Heart right ventricle (tissue), 16 donors: ENCODE results near the gene HYAL3. TPM values are rescaled to one million over a fixed set of nuclear protein-coding genes. Genes with fewer than 3 reads are reported as not detected.

Source experiments
- ATAC-seq, 8 donors: fragments of 200-7000 bp; cut with Tn5 transposase; one replicate each; pipeline ENCODE4 v1.9.1; 2020; ENCODE audit warnings: mild to moderate bottlenecking in 8 of 8, moderate library complexity in 8 of 8, moderate number of reproducible peaks in 1 of 8
- DNase-seq, 2 donors: peaks; one replicate each; pipeline ENCODE4 v3.0.0-alpha.2; 2020
- H3K27ac ChIP-seq, 10 donors: fragments of 200-600 bp; sonication (generic) in 2 of 10; one replicate each; pipeline versions ENCODE4 v1.5.0 to v1.8.0; 2020 to 2022; ENCODE audit warnings: mild to moderate bottlenecking in 3 of 10
- H3K27me3 ChIP-seq, 7 donors: fragments of 200-600 bp; one replicate each; pipeline ENCODE4 v1.8.0; 2021 to 2022; ENCODE audit warnings: mild to moderate bottlenecking in 2 of 7
- H3K36me3 ChIP-seq, 9 donors: fragments of 200-600 bp; sonication (generic) in 1 of 9; one replicate each; pipeline versions ENCODE4 v1.5.0 to v1.8.0; 2020 to 2022; ENCODE audit warnings: mild to moderate bottlenecking in 2 of 9
- H3K4me1 ChIP-seq, 9 donors: fragments of 200-600 bp; sonication (generic) in 1 of 9; one replicate each; pipeline versions ENCODE4 v1.5.0 to v1.8.0; 2020 to 2022; ENCODE audit warnings: mild to moderate bottlenecking in 4 of 9
- H3K4me3 ChIP-seq, 10 donors: fragments of 200-600 bp; sonication (generic) in 2 of 10; one replicate each; pipeline versions ENCODE4 v1.5.0 to v1.8.0; 2020 to 2022; ENCODE audit warnings: mild to moderate bottlenecking in 7 of 10, moderate library complexity in 2 of 10
- H3K9me3 ChIP-seq, 11 donors: fragments of 200-600 bp in 10 of 11; sonication (generic) in 2 of 11; one replicate each; pipeline versions ENCODE4 v1.5.0 to v1.8.0; 2013 to 2022; ENCODE audit warnings: mild to moderate bottlenecking in 2 of 11, control low read depth in 1 of 11, moderate library complexity in 1 of 11
- WGBS, 2 donors: extraction: QIAGEN DNeasy Blood & Tissue Kit; methylation state at CpG; one replicate each; pipeline ENCODE4 v1.1.7; 2013; ENCODE audit warnings: inconsistent platforms in 1 of 2; 5-methylcytosine and 5-hydroxymethylcytosine counted together
- intact Hi-C, 10 donors: fragments of 100-400 bp; cut with DNase I; formaldehyde crosslinking; loops; one replicate each; pipeline versions ENCODE4 v1.11.1 to v1.14.2; 2022
- polyA plus RNA-seq, 2 donors: library from polyadenylated mRNA; stranded (reverse); fragments of 200-250 nt; gene quantifications; one replicate each; pipeline ENCODE4 v1.2.3, GENCODE V29; 2013
- total RNA-seq, 10 donors: library from RNA; stranded (reverse); fragmentation: NEBNext Ultra II Directional in 3 of 10; extraction: Animal tissue kit (Norgen Biotek cat#: 25700) in 3 of 10; gene quantifications; one replicate each; pipeline versions ENCODE4 v1.2.1 to v1.2.4, GENCODE V29; 2021 to 2023
- TF ChIP-seq, protein P1 (sequence below), 9 donors: fragments of 200-600 bp; sonication (generic) in 2 of 9; IDR thresholded peaks; one replicate each; pipeline versions ENCODE4 v1.5.0 to v1.8.0; 2021 to 2022; ENCODE audit warnings: antibody characterized with exemption in 9 of 9, mild to moderate bottlenecking in 5 of 9, moderate library complexity in 1 of 9
- donor health status: Arrhythmogenic right ventricular cardiomyopathy.
- donor health status: ischemic (EF 13 %, LVEDD 7.1; RV severe dilation, severe dysfunction).
- donor health status: healthy with polysubstance abuse.
- donor health status: DM: no; HTN: yes; CAD: no.
- donor health status: DM: no; HTN: no; CAD: no.
- donor health status: ischemic (EF 25% LVEDD 6.9; RV normal size, moderate dysfunction).
- donor health status: ischemic (EF 25% LVEDD 5.7; RV mildly dilated, moderate dysfunction).
- donor health status: healthy.
- donor health status: DM: yes; HTN: yes; CAD: no.
- donor health status: Ischemic cardiomyopathy.
- donor health status: ischemic (EF 35%, LVEDD 5.7; RV mildly dilated, moderate dysfunction).
- donor health status: nonischemic (EF 11% LVEDD 7.7; RV severe dilation, severe dysfunction).
- donor health status: DM: yes; HTN: yes; CAD: no.
- donor health status: PGD.
- donor health status: ischemic (EF 29% LVEDD 5.4; RV normal size, mild dysfunction).
- donor health status: nonischemic (EF 23%, LVEDD 6.1; RV moderate dilation, normal function).

Gene HYAL3
- total and polyA plus RNA-seq, 12 donors, result 0.80 to 3.0 (median 2.0) TPM

DNA sequence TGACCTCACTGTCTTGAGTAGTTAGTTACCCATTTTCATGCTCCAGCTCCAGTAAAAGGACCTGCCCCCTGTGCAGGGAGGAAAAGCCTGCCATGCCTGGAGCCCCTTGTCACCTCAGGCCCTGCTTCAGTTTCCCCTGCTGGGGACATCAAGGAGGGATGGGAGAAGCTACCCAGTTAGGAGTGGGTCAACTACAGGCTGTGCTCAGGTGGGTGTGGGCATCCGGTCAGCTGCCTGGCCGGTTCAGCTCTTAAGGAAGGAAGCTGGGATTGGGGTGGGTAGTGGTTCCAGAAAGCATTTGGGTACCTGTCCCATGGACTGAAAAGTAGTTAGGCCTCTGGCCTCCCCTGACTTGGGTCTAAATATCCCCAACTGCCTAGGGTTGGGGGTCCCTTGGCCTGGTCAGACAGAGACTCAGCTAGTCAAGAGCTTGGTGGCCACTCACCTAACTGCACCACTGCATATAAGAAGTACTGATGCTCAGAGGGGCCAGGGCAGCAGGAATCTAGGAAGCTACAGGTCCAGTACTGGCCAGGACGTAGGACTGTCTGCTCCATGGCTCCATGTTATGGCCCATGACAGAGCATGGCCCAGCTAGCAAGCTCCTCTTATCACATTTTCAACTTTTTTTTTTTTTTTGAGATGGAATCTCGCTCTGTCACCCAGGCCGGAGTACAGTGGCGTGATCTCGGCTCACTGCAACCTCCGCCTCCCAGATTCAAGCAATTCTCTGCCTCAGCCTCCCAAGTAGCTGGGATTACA is 19.8 kb downstream of the HYAL3 start:
- 63 to 67% methylated on average over 8 of the region's 8 CpGs for WGBS, 2 donors
- Histone ChIP-seq H3K4me3 (peak overlapping the region in 9 of 10 donors; percentile 26 to 52 (median 43)), H3K27ac (peak overlapping the region; percentile 21 to 92 (median 85)), H3K4me1 (peaks cover 4 to 47% (median 19%) of the 10 kb centered on the region in 9 donors), H3K36me3 (peaks cover 0 to 8% (median 0%) of the 10 kb centered on the region in 9 donors), H3K9me3 (no peaks in the 10 kb centered on the region), H3K27me3 (peaks cover 0 to 34% (median 9%) of the 10 kb centered on the region in 7 donors)
- TF ChIP-seq, protein P1, sequence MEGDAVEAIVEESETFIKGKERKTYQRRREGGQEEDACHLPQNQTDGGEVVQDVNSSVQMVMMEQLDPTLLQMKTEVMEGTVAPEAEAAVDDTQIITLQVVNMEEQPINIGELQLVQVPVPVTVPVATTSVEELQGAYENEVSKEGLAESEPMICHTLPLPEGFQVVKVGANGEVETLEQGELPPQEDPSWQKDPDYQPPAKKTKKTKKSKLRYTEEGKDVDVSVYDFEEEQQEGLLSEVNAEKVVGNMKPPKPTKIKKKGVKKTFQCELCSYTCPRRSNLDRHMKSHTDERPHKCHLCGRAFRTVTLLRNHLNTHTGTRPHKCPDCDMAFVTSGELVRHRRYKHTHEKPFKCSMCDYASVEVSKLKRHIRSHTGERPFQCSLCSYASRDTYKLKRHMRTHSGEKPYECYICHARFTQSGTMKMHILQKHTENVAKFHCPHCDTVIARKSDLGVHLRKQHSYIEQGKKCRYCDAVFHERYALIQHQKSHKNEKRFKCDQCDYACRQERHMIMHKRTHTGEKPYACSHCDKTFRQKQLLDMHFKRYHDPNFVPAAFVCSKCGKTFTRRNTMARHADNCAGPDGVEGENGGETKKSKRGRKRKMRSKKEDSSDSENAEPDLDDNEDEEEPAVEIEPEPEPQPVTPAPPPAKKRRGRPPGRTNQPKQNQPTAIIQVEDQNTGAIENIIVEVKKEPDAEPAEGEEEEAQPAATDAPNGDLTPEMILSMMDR (IDR thresholded peaks at IDR 0.05), result no peak
- DNase-seq (no peak), ATAC-seq (peak; percentile 14 to 58 (median 32))
- intact Hi-C loops, result loop anchor here in 1 of 10 donors (10.0 kb wide), 1 partner anchor 155 kb away; no protein-coding TSS in a partner anchor

DNA sequence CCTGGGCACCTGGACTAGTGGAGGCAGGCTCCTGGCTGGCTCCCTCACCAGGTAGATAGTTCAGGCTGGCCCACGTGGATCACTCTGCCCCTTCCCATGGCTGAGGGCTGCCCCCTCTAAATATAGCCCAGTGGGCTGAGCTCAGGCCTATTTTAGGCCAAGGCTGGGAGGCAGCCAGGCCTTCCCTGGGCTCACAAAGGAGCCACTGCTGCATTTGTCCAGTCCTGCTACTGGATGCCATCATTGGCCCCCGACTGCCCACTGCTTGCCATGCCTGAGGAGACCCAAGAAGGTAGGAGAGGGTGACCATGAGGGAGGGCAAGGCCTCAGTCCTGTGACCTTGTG is 20.4 kb downstream of the HYAL3 start, which contains the start of gene LSMEM2:
Gene LSMEM2 (plus strand): TSS at position 208 of the 345 bp plus-strand sequence. CDS start 27 bp downstream, at position 235.
- DNase-seq, result peak; percentile 69 to 73
- peaks cover 0 to 40% (median 10%) of the 10 kb centered on the region in 7 donors for H3K27me3 ChIP-seq
- H3K4me3 ChIP-seq, result peak within 1 kb of the TSS in 9 of 10 donors; percentile 26 to 52 (median 43)
- intact Hi-C loops, result loop anchor here in 1 of 10 donors (10.0 kb wide), 1 partner anchor 154 kb away; no protein-coding TSS in a partner anchor
- peak within 1 kb of the TSS; percentile 21 to 92 (median 85) for H3K27ac ChIP-seq
- no peaks in the 10 kb centered on the region for H3K9me3 ChIP-seq
- ATAC-seq, result peak; percentile 78 to 94 (median 88)
- TF ChIP-seq, protein P1 (IDR thresholded peaks at IDR 0.05), result no peak
- peaks cover 0 to 8% (median 0%) of the 10 kb centered on the region in 9 donors for H3K36me3 ChIP-seq
- WGBS, 2 donors, result 30 to 32% methylated on average over 2 of the region's 2 CpGs
- peaks cover 4 to 53% (median 25%) of the 10 kb centered on the region in 9 donors for H3K4me1 ChIP-seq

DNA sequence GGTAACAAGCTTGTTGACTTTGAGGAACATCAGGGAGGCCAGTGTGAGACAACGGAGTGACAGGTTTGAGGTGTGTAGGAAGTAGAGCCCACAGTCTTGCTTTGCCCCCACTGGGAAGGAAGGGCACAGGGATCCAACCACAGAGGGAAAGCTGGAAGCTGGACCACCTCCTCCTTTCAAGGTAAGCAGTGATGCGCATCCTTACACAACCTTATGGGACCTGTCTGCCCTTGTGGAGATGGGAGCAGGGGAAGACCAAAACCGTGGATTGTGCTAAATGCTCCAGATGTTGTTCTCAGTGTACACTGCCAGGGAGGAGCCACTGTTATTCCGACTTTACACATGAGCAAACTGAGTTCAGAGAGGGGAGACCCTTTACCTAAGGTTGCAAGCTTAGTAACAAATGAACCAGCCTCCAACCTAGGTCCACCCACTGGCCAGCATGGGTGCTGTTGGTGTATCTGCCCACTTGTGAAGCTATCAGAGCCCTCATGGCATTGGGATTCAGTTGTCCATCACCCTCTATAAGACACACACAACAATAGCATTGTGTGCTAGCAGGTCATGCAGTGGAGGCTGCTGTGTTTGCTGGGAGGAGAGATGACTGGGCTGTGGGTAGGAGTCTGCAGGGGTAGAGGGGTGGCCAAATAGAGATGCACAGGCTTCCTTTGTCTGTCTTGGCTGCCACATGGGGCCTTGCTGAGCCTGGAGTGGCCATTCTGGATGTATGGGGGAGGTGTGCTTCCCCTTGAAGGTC is 20.9 kb downstream of the HYAL3 start:
- intact Hi-C loops, result loop anchor here in 1 of 10 donors (10.0 kb wide), 1 partner anchor 154 kb away; no protein-coding TSS in a partner anchor
- no peak for DNase-seq
- H3K27me3 ChIP-seq, result peaks cover 0 to 45% (median 10%) of the 10 kb centered on the region in 7 donors
- H3K9me3 ChIP-seq, result no peaks in the 10 kb centered on the region
- peaks cover 4 to 55% (median 31%) of the 10 kb centered on the region in 9 donors for H3K4me1 ChIP-seq
- 81 to 84% methylated on average over 4 of the region's 4 CpGs for WGBS, 2 donors
- peaks cover 0 to 8% (median 0%) of the 10 kb centered on the region in 9 donors for H3K36me3 ChIP-seq
- TF ChIP-seq, protein P1 (IDR thresholded peaks at IDR 0.05), result no peak
- peak overlapping the region in 8 of 10 donors; percentile 67 to 92 (median 88) for H3K27ac ChIP-seq
- H3K4me3 ChIP-seq, result no peak overlapping the region
- peak in 5 of 8 donors; percentile 1 to 21 (median 4) for ATAC-seq

DNA sequence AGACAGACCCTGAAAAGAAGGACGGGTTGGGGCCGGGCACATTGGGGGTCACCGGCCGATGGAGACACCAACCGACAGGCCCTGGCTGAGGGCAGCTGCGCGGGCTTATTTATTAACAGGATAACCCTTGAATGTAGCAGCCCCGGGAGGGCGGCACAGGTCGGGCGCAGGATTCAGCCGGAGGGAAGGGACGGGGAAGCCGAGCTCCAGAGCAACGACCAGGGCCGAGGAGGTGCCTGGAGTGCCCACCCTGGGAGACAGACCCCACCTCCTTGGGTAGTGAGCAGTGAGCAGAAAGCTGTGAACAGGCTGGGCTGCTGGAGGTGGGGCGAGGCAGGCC is 22.5 kb downstream of the HYAL3 start:
- intact Hi-C loops, result loop anchor here in 1 of 10 donors (10.0 kb wide), 1 partner anchor 152 kb away; no protein-coding TSS in a partner anchor
- Histone ChIP-seq H3K4me1 (peaks cover 6 to 64% (median 36%) of the 10 kb centered on the region in 9 donors), H3K27ac (no peak overlapping the region), H3K27me3 (peaks cover 0 to 47% (median 10%) of the 10 kb centered on the region in 7 donors), H3K4me3 (no peak overlapping the region), H3K9me3 (no peaks in the 10 kb centered on the region), H3K36me3 (peaks cover 0 to 8% (median 0%) of the 10 kb centered on the region in 9 donors)
- WGBS, 2 donors, result 84% methylated on average over 17 of the region's 17 CpGs
- ATAC-seq (no peak), DNase-seq (no peak)
- TF ChIP-seq, protein P1 (IDR thresholded peaks at IDR 0.05), result no peak
